ENCODE measurements around the gene SCN11A.

DNA sequence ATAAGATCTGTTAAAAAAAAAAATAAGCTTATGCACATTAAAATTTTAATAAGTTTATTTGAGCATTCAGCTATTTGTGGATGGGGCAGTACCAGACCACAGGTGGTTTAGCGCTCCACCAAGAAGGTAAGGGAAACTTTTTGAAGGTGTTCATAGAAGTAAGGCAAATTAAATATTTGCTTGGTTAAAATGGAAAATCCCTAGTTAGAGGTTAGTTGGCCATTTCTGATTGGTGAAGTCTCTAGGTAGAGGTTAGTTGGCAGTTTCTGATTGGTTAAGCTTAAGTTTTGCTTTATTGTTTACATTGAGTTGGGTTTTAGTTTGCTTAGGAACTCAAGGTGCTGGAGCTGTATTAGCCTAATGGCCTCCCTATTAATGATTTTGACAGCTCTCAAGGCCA is 30.7 kb downstream of the SCN11A start:
- TF ChIP-seq, protein P1, sequence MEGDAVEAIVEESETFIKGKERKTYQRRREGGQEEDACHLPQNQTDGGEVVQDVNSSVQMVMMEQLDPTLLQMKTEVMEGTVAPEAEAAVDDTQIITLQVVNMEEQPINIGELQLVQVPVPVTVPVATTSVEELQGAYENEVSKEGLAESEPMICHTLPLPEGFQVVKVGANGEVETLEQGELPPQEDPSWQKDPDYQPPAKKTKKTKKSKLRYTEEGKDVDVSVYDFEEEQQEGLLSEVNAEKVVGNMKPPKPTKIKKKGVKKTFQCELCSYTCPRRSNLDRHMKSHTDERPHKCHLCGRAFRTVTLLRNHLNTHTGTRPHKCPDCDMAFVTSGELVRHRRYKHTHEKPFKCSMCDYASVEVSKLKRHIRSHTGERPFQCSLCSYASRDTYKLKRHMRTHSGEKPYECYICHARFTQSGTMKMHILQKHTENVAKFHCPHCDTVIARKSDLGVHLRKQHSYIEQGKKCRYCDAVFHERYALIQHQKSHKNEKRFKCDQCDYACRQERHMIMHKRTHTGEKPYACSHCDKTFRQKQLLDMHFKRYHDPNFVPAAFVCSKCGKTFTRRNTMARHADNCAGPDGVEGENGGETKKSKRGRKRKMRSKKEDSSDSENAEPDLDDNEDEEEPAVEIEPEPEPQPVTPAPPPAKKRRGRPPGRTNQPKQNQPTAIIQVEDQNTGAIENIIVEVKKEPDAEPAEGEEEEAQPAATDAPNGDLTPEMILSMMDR (conservative IDR thresholded peaks at IDR 0.05; ENCODE audit: low read length): no peak
- TF ChIP-seq EZH2phosphoT487 (IDR thresholded peaks at IDR 0.05; ENCODE audit: borderline replicate concordance, low read depth, low read length): no peak
